PFSK-1 (cell line): ENCODE data around the gene ATG7.

Experiments used
- FOXP2 ChIP-seq: optimal IDR thresholded peaks from 2 replicates; pipeline ENCODE3; 2011; ENCODE audit warnings: borderline replicate concordance, control low read depth, inconsistent platforms; ENCODE audit not compliant: insufficient read depth; ENCODE audit errors: extremely low read length, extremely low read depth
- POLR2AphosphoS5 ChIP-seq: IDR thresholded peaks from 2 replicates; pipeline ENCODE4 v1.6.1; 2012; ENCODE audit warnings: low read depth, mild to moderate bottlenecking, control low read depth, low read length, moderate library complexity
- REST ChIP-seq, 2 experiments: IDR thresholded peaks; 2 replicates each; pipeline versions ENCODE4 v1.6.1 to v1.8.0; 2011 to 2012; ENCODE audit warnings: low read depth in 2 of 2, low read length in 2 of 2, control low read depth in 1 of 2, inconsistent platforms in 1 of 2, mild to moderate bottlenecking in 1 of 2, moderate library complexity in 1 of 2; ENCODE audit not compliant: insufficient read depth in 1 of 2
- SIN3A ChIP-seq: IDR thresholded peaks from 2 replicates; pipeline ENCODE4 v1.6.1; 2012; ENCODE audit warnings: mild to moderate bottlenecking, low read length, moderate library complexity, borderline replicate concordance; ENCODE audit not compliant: insufficient read depth
- TAF1 ChIP-seq: IDR thresholded peaks from 2 replicates; pipeline ENCODE4 v1.6.1; 2012; ENCODE audit warnings: low read length, control low read depth, borderline replicate concordance; ENCODE audit not compliant: insufficient read depth

ATG7 gene

GRCh38 chr3:11447584-11448200, 175.5 kb downstream of the ATG7 start:
- TF ChIP-seq REST (IDR thresholded peaks at IDR 0.05; ENCODE audit: insufficient read depth in 1 of 2, low read depth in 2 of 2, low read length in 2 of 2) (no peak), POLR2AphosphoS5 (no peak), TAF1 (no peak)

- TF ChIP-seq SIN3A: no peak
- no peak for TF ChIP-seq POLR2AphosphoS5
- TF ChIP-seq FOXP2: no peak
- no peak for TF ChIP-seq TAF1
- TF ChIP-seq REST (IDR thresholded peaks at IDR 0.05; ENCODE audit: insufficient read depth in 1 of 2, low read depth in 2 of 2, low read length in 2 of 2): no peak
Measured at GRCh38 chr3:11450015-11450414, 177.8 kb downstream of the ATG7 start.

GRCh38 chr3:11452312-11452711, 180.1 kb downstream of the ATG7 start:
- TF ChIP-seq TAF1 (no peak), POLR2AphosphoS5 (no peak), FOXP2 (no peak), SIN3A (no peak), REST (IDR thresholded peaks at IDR 0.05; ENCODE audit: insufficient read depth in 1 of 2, low read depth in 2 of 2, low read length in 2 of 2) (no peak)

- TF ChIP-seq SIN3A: 0 out of 2 replicates have a peak, but pooled peaks have one; percentile 51
- no peak for TF ChIP-seq TAF1
- no peak for TF ChIP-seq FOXP2
- TF ChIP-seq POLR2AphosphoS5: no peak
- TF ChIP-seq REST (IDR thresholded peaks at IDR 0.05; ENCODE audit: insufficient read depth in 1 of 2, low read depth in 2 of 2, low read length in 2 of 2): peak in 1 of 2 experiments; percentile 47; a peak in 1 of 4 replicates
Measured at GRCh38 chr3:11452885-11453847, 181.0 kb downstream of the ATG7 start.
